ENCODE measurements around the gene RIT2. TPM values are rescaled to one million over a fixed set of nuclear protein-coding genes. Genes with fewer than 3 reads are reported as not detected.

The RIT2 gene
- total and polyA plus RNA-seq, 2 of the 4 experiments (the other 2 are of a cell fraction): not detected

Other genes starting within 250 kb of the RIT2 start
- gene SYT4, start 161.8 kb upstream of the RIT2 start, total RNA-seq (2012; rRNA removed): not detected in 2 replicates
- gene SYT4, start 161.8 kb upstream of the RIT2 start, polyA plus RNA-seq (2012; rRNA removed): not detected in 2 replicates